A549 (cell line): ENCODE data around the gene ACYP1. TPM values are rescaled to one million over a fixed set of nuclear protein-coding genes. Genes with fewer than 3 reads are reported as not detected.

Experiments used
- ATAC-seq, 2 experiments: fragments of 200-7000 bp in 1 of 2; fragments of >200 bp in 1 of 2; cut with Nextera tagmentation in 1 of 2; cut with Tn5 transposase in 1 of 2; 3 replicates each; pipeline versions ENCODE4 v1.8.0 to v1.9.1; 2018 to 2020; ENCODE audit warnings: mild to moderate bottlenecking in 1 of 2, moderate library complexity in 1 of 2
- CTCF ChIA-PET: fragments of 300-600 bp; sonication (Branson Sonifier 250); formaldehyde crosslinking; extraction: SDS; loops from one replicate; lab custom pipeline; 2021; ENCODE audit warnings: antibody characterized with exemption, inconsistent platforms; lab: Yijun Ruan, JAX
- POLR2A ChIA-PET: fragments of 350-600 bp; formaldehyde crosslinking; extraction: SDS; loops from one replicate; lab custom pipeline; 2021; ENCODE audit warnings: antibody characterized with exemption, inconsistent platforms; lab: Yijun Ruan, JAX
- DNase-seq, 2 experiments: peaks; one replicate each; pipeline versions ENCODE4 v3.0.0 to v3.0.0-alpha.2; 2011 to 2016; ENCODE audit warnings: low read depth in 1 of 2, low spot score in 1 of 2
- FAIRE-seq: peaks from 2 replicates; lab custom pipeline; 2011; peaks lifted over from hg19 to GRCh38; lab: Jason Lieb, UNC
- H3K27ac ChIP-seq, 2 experiments: fragments of >200 bp; sonication (Bioruptor Twin); formaldehyde crosslinking; 3 replicates each; pipeline ENCODE4 v1.5.1; 2016 to 2017
- H3K4me1 ChIP-seq: fragments of >200 bp; sonication (Bioruptor Twin); formaldehyde crosslinking; 3 replicates; pipeline ENCODE4 v1.6.1; 2016
- H3K4me2 ChIP-seq: fragments of >200 bp; sonication (Bioruptor Twin); formaldehyde crosslinking; 3 replicates; pipeline ENCODE4 v1.6.1; 2016
- H3K4me3 ChIP-seq: fragments of >200 bp; sonication (Bioruptor Twin); formaldehyde crosslinking; 3 replicates; pipeline ENCODE4 v1.5.1; 2016
- H3K9me3 ChIP-seq: fragments of >200 bp; sonication (Bioruptor Twin); formaldehyde crosslinking; 3 replicates; pipeline ENCODE4 v1.6.1; 2016
- ATOH8 ChIP-seq: fragments of 250-450 bp; sonication (Bioruptor Pico); IDR thresholded peaks from 2 replicates; pipeline ENCODE4 v1.5.0; 2020; ENCODE audit warnings: low read depth, mild to moderate bottlenecking, moderate library complexity
- CHD2 ChIP-seq: fragments of 150-350 bp; IDR thresholded peaks from 2 replicates; pipeline ENCODE4 v1.6.1; 2014; ENCODE audit warnings: low read length; ENCODE audit not compliant: partially characterized antibody
- CTCF ChIP-seq: fragments of >200 bp; sonication (Bioruptor Twin); formaldehyde crosslinking; IDR thresholded peaks from 3 replicates; pipeline ENCODE4 v1.5.1; 2016
- E2F6 ChIP-seq: IDR thresholded peaks from 2 replicates; pipeline ENCODE4 v1.6.1; 2012; ENCODE audit warnings: low read depth, borderline replicate concordance
- GATA3 ChIP-seq: IDR thresholded peaks from 2 replicates; pipeline ENCODE4 v1.6.1; 2012; ENCODE audit warnings: borderline replicate concordance
- HDAC2 ChIP-seq: fragments of 200-600 bp; sonication (generic); IDR thresholded peaks from 2 replicates; pipeline ENCODE4 v1.6.1; 2016
- HES2 ChIP-seq: fragments of >200 bp; sonication (Bioruptor Twin); formaldehyde crosslinking; IDR thresholded peaks from 2 replicates; pipeline ENCODE4 v1.6.1; 2016
- HEYL ChIP-seq: fragments of 250-450 bp; sonication (Bioruptor Pico); IDR thresholded peaks from 2 replicates; pipeline ENCODE4 v1.8.0; 2021; ENCODE audit warnings: mild to moderate bottlenecking, moderate library complexity
- HOXA7 ChIP-seq: fragments of 250-450 bp; sonication (Bioruptor Pico); IDR thresholded peaks from 2 replicates; pipeline ENCODE4 v1.5.0; 2020; ENCODE audit warnings: mild to moderate bottlenecking, moderate library complexity
- HOXB13 ChIP-seq: fragments of 250-450 bp; sonication (Bioruptor Pico); IDR thresholded peaks from 2 replicates; pipeline ENCODE4 v1.5.0; 2020; ENCODE audit warnings: low read depth, mild to moderate bottlenecking, moderate library complexity
- KDM1A ChIP-seq: fragments of 200-600 bp; sonication (generic); IDR thresholded peaks from 2 replicates; pipeline ENCODE4 v1.6.1; 2016; ENCODE audit warnings: low read depth, mild to moderate bottlenecking
- MAX ChIP-seq: IDR thresholded peaks from 2 replicates; pipeline ENCODE4 v1.6.1; 2012
- MAZ ChIP-seq: fragments of 150-350 bp; IDR thresholded peaks from 2 replicates; pipeline ENCODE4 v1.6.1; 2014; ENCODE audit warnings: antibody characterized with exemption, low read depth, low read length, borderline replicate concordance
- NR3C1 ChIP-seq: fragments of >200 bp; sonication (Bioruptor Twin); formaldehyde crosslinking; IDR thresholded peaks from 3 replicates; pipeline ENCODE4 v1.6.1; 2017
- PBX3 ChIP-seq: IDR thresholded peaks from 2 replicates; pipeline ENCODE4 v1.6.1; 2012
- PHF8 ChIP-seq: fragments of 200-600 bp; sonication (generic); IDR thresholded peaks from 2 replicates; pipeline ENCODE4 v1.6.1; 2016; ENCODE audit warnings: low read depth, mild to moderate bottlenecking, antibody characterized with exemption, moderate library complexity, borderline replicate concordance
- POLR2A ChIP-seq: IDR thresholded peaks from 2 replicates; pipeline ENCODE4 v1.6.1; 2012; ENCODE audit warnings: mild to moderate bottlenecking, low read length
- RFX5 ChIP-seq: fragments of 450-650 bp; IDR thresholded peaks from 2 replicates; pipeline ENCODE4 v1.7.1; 2014; ENCODE audit warnings: antibody characterized with exemption, mild to moderate bottlenecking, moderate library complexity
- RNF2 ChIP-seq: fragments of 200-600 bp; sonication (generic); IDR thresholded peaks from 2 replicates; pipeline ENCODE4 v1.6.1; 2016; ENCODE audit warnings: low read depth, mild to moderate bottlenecking, antibody characterized with exemption, moderate library complexity, borderline replicate concordance
- SMC3 ChIP-seq: fragments of >200 bp; sonication (Bioruptor Twin); formaldehyde crosslinking; IDR thresholded peaks from 3 replicates; pipeline ENCODE4 v1.6.1; 2018; ENCODE audit warnings: inconsistent platforms
- TFCP2L1 ChIP-seq: fragments of 250-450 bp; sonication (Bioruptor Pico); IDR thresholded peaks from 2 replicates; pipeline ENCODE4 v1.5.0; 2021; ENCODE audit warnings: mild to moderate bottlenecking
- TP53 ChIP-seq: fragments of 250-450 bp; sonication (Bioruptor Pico); IDR thresholded peaks from 2 replicates; pipeline ENCODE4 v1.5.0; 2021; ENCODE audit warnings: mild to moderate bottlenecking, moderate library complexity
- USF2 ChIP-seq: fragments of 450-650 bp; IDR thresholded peaks from 2 replicates; pipeline ENCODE4 v1.6.1; 2014; ENCODE audit warnings: antibody characterized with exemption
- ZC3H11A ChIP-seq: fragments of 450-650 bp; IDR thresholded peaks from 2 replicates; pipeline ENCODE4 v1.6.1; 2014; ENCODE audit warnings: antibody characterized with exemption, mild to moderate bottlenecking
- ZFP36 ChIP-seq: fragments of 450-650 bp; IDR thresholded peaks from 2 replicates; pipeline ENCODE4 v1.6.1; 2014; ENCODE audit warnings: borderline replicate concordance; ENCODE audit not compliant: partially characterized antibody
- WGBS: methylation state at CpG from one replicate; pipeline ENCODE4 v1.1.6; 2017; ENCODE audit errors: missing lambda C conversion rate; 5-methylcytosine and 5-hydroxymethylcytosine counted together
- polyA minus RNA-seq: library from RNA; depleted of rRNA, polyadenylated mRNA; stranded (reverse); fragments of >200 nt; gene quantifications from 2 replicates; pipeline ENCODE4 v1.2.3, GENCODE V29; 2011; rRNA and poly(A)+ RNA removed
- polyA plus RNA-seq, 4 experiments: library from polyadenylated mRNA; depleted of rRNA in 3 of 4; stranded (reverse); fragments of >200 nt; fragmentation: RNase III in 1 of 4; extraction: RNeasy Plus Mini Kit Qiagen cat#74134 plus additional on column Dnase treatment in 1 of 4; gene quantifications; 2 replicates in 3 of 4; 3 replicates in 1 of 4; pipeline ENCODE4 v1.2.3, GENCODE V29; 2011 to 2017

The ACYP1 gene
- polyA plus RNA-seq (2011; rRNA removed) (26.5 and 36.7 TPM in 2 replicates), polyA plus RNA-seq (2017; fragmentation: RNase III; extraction: RNeasy Plus Mini Kit Qiagen cat#74134 plus additional on column Dnase treatment) (30.0 to 34.3 TPM (median 33.3 TPM) in 3 replicates), polyA minus RNA-seq (3.4 and 3.9 TPM in 2 replicates)
- polyA plus RNA-seq (2012; cell fraction: cytosol; rRNA removed): 24.6 and 36.2 TPM in 2 replicates
- polyA plus RNA-seq (2012; cell fraction: nucleus; rRNA removed): 8.0 and 14.5 TPM in 2 replicates

- ChIA-PET POLR2A (interaction anchor here (0.9 to 1.1 kb wide), 3 partner anchors 13 to 132 kb away, joined by 3 to 4 read pairs (median 3); partner anchors contain the start of gene MLH3), CTCF (interaction anchor here (0.9 to 11.4 kb wide), 8 partner anchors 14 to 240 kb away, joined by 3 to 85 read pairs (median 4); no protein-coding TSS in a partner anchor)
- peak within 1 kb of the TSS; percentile 64 to 87 for H3K27ac ChIP-seq
- WGBS: 3% methylated on average over 33 of the region's 34 CpGs
- peaks cover 19% of the 10 kb centered on the region; the same call in 2 of the 3 replicates for H3K4me1 ChIP-seq
- H3K9me3 ChIP-seq: no peaks in the 10 kb centered on the region
- peak within 1 kb of the TSS; percentile 91 for H3K4me2 ChIP-seq
- peak; percentile 97 to 99 for ATAC-seq
- TF ChIP-seq PBX3: peak; percentile 96
- TF ChIP-seq MAX: peak; percentile 62; the same call in 1 of the 2 replicates
- no peak for TF ChIP-seq TFCP2L1 (CRISPR knock-in tag)
- TF ChIP-seq ZFP36: peak; percentile 12
- 0 out of 2 replicates have a peak, but pooled peaks have one; percentile 52 for TF ChIP-seq TP53 (CRISPR knock-in tag)
- TF ChIP-seq GATA3: no peak
- TF ChIP-seq POLR2A: peak; percentile 22; the same call in 1 of the 2 replicates
- 0 out of 2 replicates have a peak, but pooled peaks have one; percentile 8 for TF ChIP-seq PHF8
- no peak for FAIRE-seq
- DNase-seq: peak; percentile 83 to 90
- H3K4me3 ChIP-seq: peak within 1 kb of the TSS; percentile 55
Observed at GRCh38 chr14:75063491-75064204, at the start of gene ACYP1. Gene ACYP1, minus strand, starts transcription at chr14:75064024. Its CDS starts 471 bp downstream, at chr14:75063553.

GRCh38 chr14:75109877-75110276 lies 46.1 kb upstream of the ACYP1 start:
- no peak overlapping the region for H3K4me3 ChIP-seq
- ATAC-seq (no peak), FAIRE-seq (no peak)
- no peak overlapping the region for H3K27ac ChIP-seq
- ChIA-PET POLR2A (no interaction called here), CTCF (interaction anchor here (0.9 to 1.7 kb wide), 7 partner anchors 9 to 204 kb away, joined by 3 to 11 read pairs (median 4); no protein-coding TSS in a partner anchor)
- 86% methylated on average over 2 of the region's 2 CpGs for WGBS
- no peaks in the 10 kb centered on the region for H3K9me3 ChIP-seq
- H3K4me1 ChIP-seq: no peaks in the 10 kb centered on the region
- TF ChIP-seq HES2 (no peak), KDM1A (no peak), USF2 (no peak), SMC3 (no peak), HOXA7 (CRISPR knock-in tag) (no peak), E2F6 (no peak), HDAC2 (no peak), RFX5 (no peak), CTCF (no peak), ZFP36 (no peak), HEYL (CRISPR knock-in tag) (no peak), CHD2 (no peak), NR3C1 (no peak), MAZ (no peak), RNF2 (no peak), ZC3H11A (no peak), HOXB13 (no peak), POLR2A (no peak), ATOH8 (CRISPR knock-in tag) (no peak)
- TF ChIP-seq, all 56 proteins: peak for 0
- DNase-seq: no peak
- H3K4me2 ChIP-seq: no peak overlapping the region
